Left ventricle myocardium inferior (tissue), 1 donor: ENCODE data around the gene SERPINB7. TPM values are rescaled to one million over a fixed set of nuclear protein-coding genes. Genes with fewer than 3 reads are reported as not detected.

Experiments
- DNase-seq: peaks from one replicate; pipeline ENCODE4 v3.0.0-alpha.2; 2020
- H3K27ac ChIP-seq: fragments of 200-600 bp; replicated peaks from 2 replicates; pipeline ENCODE4 v1.8.0; 2021
- H3K27me3 ChIP-seq: fragments of 200-600 bp; 2 replicates; pipeline ENCODE4 v1.8.0; 2021; ENCODE audit warnings: low read depth
- H3K36me3 ChIP-seq: fragments of 200-600 bp; 2 replicates; pipeline ENCODE4 v1.8.0; 2021
- H3K4me1 ChIP-seq: fragments of 200-600 bp; 2 replicates; pipeline ENCODE4 v1.8.0; 2021
- H3K4me3 ChIP-seq: fragments of 200-600 bp; 2 replicates; pipeline ENCODE4 v1.8.0; 2021; ENCODE audit warnings: mild to moderate bottlenecking, moderate library complexity
- H3K9me3 ChIP-seq: fragments of 200-600 bp; replicated peaks from 2 replicates; pipeline ENCODE4 v1.8.0; 2021
- CTCF ChIP-seq: fragments of 200-600 bp; IDR thresholded peaks from 2 replicates; pipeline ENCODE4 v1.8.0; 2021; ENCODE audit warnings: antibody characterized with exemption, mild to moderate bottlenecking, borderline replicate concordance
- intact Hi-C: fragments of 100-400 bp; cut with micrococcal nuclease; formaldehyde crosslinking; loops from one replicate; pipeline ENCODE4 v1.11.0; 2022
- long read RNA-seq: library from polyadenylated mRNA; unstranded; transcript quantifications from one replicate; pipeline ENCODE4 v2.0.0, GENCODE V29; 2021
- total RNA-seq: library from RNA; stranded (reverse); fragmentation: NEBNext Ultra II Directional; extraction: Animal tissue kit (Norgen Biotek cat#: 25700); gene quantifications from one replicate; pipeline ENCODE4 v1.2.1, GENCODE V29; 2021
- donor health status: DM: no; HTN: yes; CAD: no; lungs with severe emphysema.

Gene SERPINB7, protein sequence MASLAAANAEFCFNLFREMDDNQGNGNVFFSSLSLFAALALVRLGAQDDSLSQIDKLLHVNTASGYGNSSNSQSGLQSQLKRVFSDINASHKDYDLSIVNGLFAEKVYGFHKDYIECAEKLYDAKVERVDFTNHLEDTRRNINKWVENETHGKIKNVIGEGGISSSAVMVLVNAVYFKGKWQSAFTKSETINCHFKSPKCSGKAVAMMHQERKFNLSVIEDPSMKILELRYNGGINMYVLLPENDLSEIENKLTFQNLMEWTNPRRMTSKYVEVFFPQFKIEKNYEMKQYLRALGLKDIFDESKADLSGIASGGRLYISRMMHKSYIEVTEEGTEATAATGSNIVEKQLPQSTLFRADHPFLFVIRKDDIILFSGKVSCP
- not detected for total RNA-seq
- long read RNA-seq = 0 reads

DNA sequence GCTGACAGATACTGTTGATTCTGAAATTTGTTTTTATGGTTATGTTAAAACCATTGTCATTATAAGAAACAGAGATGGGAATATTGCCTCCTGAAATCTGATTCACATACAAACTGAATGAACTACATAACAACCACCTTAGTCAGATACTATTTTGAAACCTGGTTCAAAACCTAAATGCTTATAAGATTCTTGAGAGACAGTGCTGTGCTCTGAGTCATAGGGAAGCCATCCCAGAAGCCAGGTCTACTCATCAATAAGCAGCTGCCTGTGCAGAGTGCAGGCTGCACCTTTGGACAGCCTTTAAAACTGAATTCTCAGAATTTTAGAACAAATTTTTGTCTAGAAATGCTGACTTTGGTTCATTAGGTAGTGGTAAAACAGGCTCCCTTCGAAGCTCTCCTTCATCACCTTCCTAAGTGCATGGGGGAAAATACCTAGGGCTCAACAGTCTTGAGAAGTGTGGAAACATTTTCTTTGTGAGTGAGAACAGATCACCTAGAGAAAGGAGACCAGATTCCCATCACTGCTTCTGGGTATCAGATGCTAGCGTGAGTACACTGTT lies at the start of gene SERPINB7:
Gene SERPINB7, plus strand, starts transcription at position 253 of the 565 bp plus-strand sequence. CDS start 6,955 bp downstream, outside the sequence.
- H3K4me3 ChIP-seq = no peak within 1 kb of the TSS
- no peaks in the 10 kb centered on the region for H3K36me3 ChIP-seq
- no peak within 1 kb of the TSS for H3K27ac ChIP-seq
- H3K4me1 ChIP-seq = no peaks in the 10 kb centered on the region
- no peak for DNase-seq
- no peak for TF ChIP-seq CTCF
- H3K27me3 ChIP-seq = no peaks in the 10 kb centered on the region
- H3K9me3 ChIP-seq = no peaks in the 10 kb centered on the region
- intact Hi-C loops = no loop called here

DNA sequence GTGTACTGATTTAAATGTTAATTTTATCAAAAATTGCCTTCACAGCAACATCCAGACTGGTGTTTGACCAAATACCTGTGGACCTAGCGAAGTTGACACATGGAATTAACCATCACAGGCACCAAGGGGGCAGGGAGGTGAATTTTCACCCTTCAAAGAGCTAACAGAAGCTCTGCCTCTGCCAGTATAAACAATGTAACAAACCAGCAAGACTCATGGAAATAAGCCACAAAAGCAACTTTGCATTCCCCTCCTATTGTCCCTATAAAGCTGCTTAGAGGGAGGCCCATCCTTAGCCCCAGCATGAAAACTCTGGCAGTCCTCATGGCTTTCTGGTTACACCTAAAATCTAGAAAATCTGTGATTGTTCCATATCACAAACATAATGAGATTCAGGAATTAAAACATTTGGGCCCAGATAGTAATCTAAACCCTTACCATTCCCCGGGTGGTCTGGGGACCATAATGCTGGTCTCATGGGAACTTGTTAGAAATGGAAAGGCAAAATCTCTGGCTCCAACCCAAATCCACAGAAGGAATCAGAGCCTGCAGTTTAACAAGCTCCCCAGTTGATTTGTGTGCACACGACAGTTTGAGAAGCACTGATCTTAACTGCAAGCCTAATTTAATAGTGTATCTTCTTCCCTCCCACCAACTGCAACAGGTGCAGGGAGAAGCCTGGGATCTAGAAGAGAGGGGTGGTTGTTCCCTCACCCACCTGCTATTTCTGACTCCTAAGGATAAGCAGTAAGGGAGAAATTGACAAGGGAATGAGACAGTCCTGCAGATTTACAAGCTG lies 49.3 kb upstream of the SERPINB7 start:
- intact Hi-C loops = no loop called here
- H3K9me3 ChIP-seq = no peaks in the 10 kb centered on the region

DNA sequence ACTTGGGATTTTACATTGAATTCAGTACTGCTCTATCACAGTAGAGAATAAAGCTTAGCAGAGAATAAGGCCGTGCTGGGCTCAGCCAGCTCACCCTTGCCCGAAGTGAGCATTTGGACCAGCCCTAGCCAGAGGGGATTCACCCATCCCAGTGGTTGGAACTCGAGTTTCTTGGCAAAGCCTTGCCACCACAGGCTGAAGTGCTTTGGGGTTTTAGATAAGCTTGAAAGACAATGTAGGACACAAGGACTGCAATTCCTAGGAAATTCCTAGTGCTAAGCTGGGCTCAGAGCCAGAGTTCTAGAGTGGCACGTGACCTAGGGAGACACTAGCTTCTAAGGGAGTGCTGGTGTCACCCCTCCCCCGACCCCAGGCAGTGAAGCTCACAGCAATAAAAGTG lies 44.4 kb upstream of the SERPINB7 start:
- Histone ChIP-seq H3K27ac (no peak overlapping the region), H3K4me3 (no peak overlapping the region), H3K9me3 (no peaks in the 10 kb centered on the region), H3K4me1 (no peaks in the 10 kb centered on the region), H3K36me3 (no peaks in the 10 kb centered on the region), H3K27me3 (no peaks in the 10 kb centered on the region)
- intact Hi-C loops = no loop called here
- TF ChIP-seq CTCF = no peak
- no peak for DNase-seq

More for the DNA sequence above, 49.3 kb upstream of the SERPINB7 start:
- Histone ChIP-seq H3K4me1 (no peaks in the 10 kb centered on the region), H3K27me3 (peaks cover 1% of the 10 kb centered on the region), H3K4me3 (no peak overlapping the region), H3K27ac (no peak overlapping the region), H3K36me3 (no peaks in the 10 kb centered on the region)
- no peak for DNase-seq
- TF ChIP-seq CTCF = no peak

DNA sequence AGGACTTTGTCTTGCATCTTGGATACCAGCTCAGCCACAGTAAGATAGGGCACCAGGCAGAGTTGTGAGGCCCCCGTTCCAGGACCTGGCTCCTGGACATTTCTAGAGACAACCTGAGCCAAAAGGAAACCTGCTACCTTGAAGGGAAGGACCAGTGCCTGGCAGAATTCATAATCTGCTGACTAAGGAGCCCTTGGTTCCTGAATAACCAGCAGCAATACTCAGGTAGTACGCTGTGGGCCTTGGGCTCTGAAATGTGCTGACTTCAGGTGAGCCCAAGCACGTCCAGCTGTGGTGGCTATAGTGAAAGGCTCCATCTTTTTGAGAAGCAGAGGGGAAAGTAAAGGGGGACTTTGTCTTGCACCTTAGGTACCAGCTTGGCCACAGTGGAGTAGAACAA lies 44.0 kb upstream of the SERPINB7 start:
- TF ChIP-seq CTCF = no peak
- Histone ChIP-seq H3K27me3 (no peaks in the 10 kb centered on the region), H3K27ac (no peak overlapping the region), H3K9me3 (no peaks in the 10 kb centered on the region), H3K4me3 (no peak overlapping the region), H3K4me1 (no peaks in the 10 kb centered on the region), H3K36me3 (no peaks in the 10 kb centered on the region)
- intact Hi-C loops = no loop called here
- no peak for DNase-seq

- DNase-seq = no peak
- Histone ChIP-seq H3K4me3 (no peak overlapping the region), H3K9me3 (no peaks in the 10 kb centered on the region), H3K27ac (no peak overlapping the region), H3K36me3 (no peaks in the 10 kb centered on the region), H3K4me1 (no peaks in the 10 kb centered on the region), H3K27me3 (no peaks in the 10 kb centered on the region)
- intact Hi-C loops = no loop called here
- TF ChIP-seq CTCF = no peak
Measured at GRCh38 chr18:63736876-63737275, 38.3 kb upstream of the SERPINB7 start.
